GM23248 (cell line): Measurements from ENCODE around the gene TUBGCP6. TPM values are rescaled to one million over a fixed set of nuclear protein-coding genes. Genes with fewer than 3 reads are reported as not detected.
A peak's percentile ranks its signal among the peaks of the same experiment; 100 is the strongest.

ENCODE experiments used
- DNase-seq: peaks from one replicate; pipeline ENCODE4 v3.0.0-alpha.2; 2015
- H2AFZ ChIP-seq: fragments of 200-600 bp; sonication (generic); 2 replicates; pipeline ENCODE4 v1.6.1; 2016; ENCODE audit warnings: antibody characterized with exemption
- H3F3A ChIP-seq: fragments of 200-600 bp; sonication (generic); 2 replicates; pipeline ENCODE4 v1.6.1; 2016; ENCODE audit warnings: mild to moderate bottlenecking, antibody characterized with exemption, mixed run types; ENCODE audit not compliant: insufficient read depth
- H3K27ac ChIP-seq: fragments of 200-600 bp; sonication (generic); 2 replicates; pipeline ENCODE4 v1.5.1; 2016; ENCODE audit warnings: mild to moderate bottlenecking
- H3K27me3 ChIP-seq: fragments of 200-600 bp; sonication (generic); replicated peaks from 2 replicates; pipeline ENCODE4 v1.6.1; 2016; ENCODE audit warnings: mild to moderate bottlenecking; ENCODE audit not compliant: insufficient read depth
- H3K36me3 ChIP-seq: fragments of 200-600 bp; sonication (generic); 2 replicates; pipeline ENCODE4 v1.6.1; 2016; ENCODE audit warnings: low read depth, mild to moderate bottlenecking
- H3K4me1 ChIP-seq: fragments of 200-600 bp; sonication (generic); 2 replicates; pipeline ENCODE4 v1.6.1; 2016; ENCODE audit warnings: mild to moderate bottlenecking; ENCODE audit not compliant: insufficient read depth
- H3K4me2 ChIP-seq: fragments of 200-600 bp; sonication (generic); one replicate; pipeline ENCODE4 v1.6.1; 2016; ENCODE audit warnings: mild to moderate bottlenecking; ENCODE audit not compliant: unreplicated experiment
- H3K4me3 ChIP-seq: fragments of 200-600 bp; sonication (generic); 2 replicates; pipeline ENCODE4 v1.5.1; 2016; ENCODE audit warnings: mild to moderate bottlenecking
- H3K79me2 ChIP-seq: fragments of 200-600 bp; sonication (generic); 2 replicates; pipeline ENCODE4 v1.6.1; 2016; ENCODE audit warnings: mild to moderate bottlenecking; ENCODE audit not compliant: insufficient read depth
- H3K9ac ChIP-seq: fragments of 200-600 bp; sonication (generic); 2 replicates; pipeline ENCODE4 v1.6.1; 2016; ENCODE audit warnings: mild to moderate bottlenecking
- H3K9me2 ChIP-seq: fragments of 200-600 bp; sonication (generic); 2 replicates; pipeline ENCODE4 v1.6.1; 2016; ENCODE audit warnings: mixed run types, mild to moderate bottlenecking, moderate library complexity; ENCODE audit not compliant: insufficient read depth
- H3K9me3 ChIP-seq: fragments of 200-600 bp; sonication (generic); one replicate; pipeline ENCODE4 v1.6.1; 2017; ENCODE audit warnings: low read depth
- H4K20me1 ChIP-seq: fragments of 200-600 bp; sonication (generic); 2 replicates; pipeline ENCODE4 v1.6.0; 2016; ENCODE audit not compliant: insufficient read depth
- EZH2 ChIP-seq: fragments of 200-600 bp; sonication (generic); IDR thresholded peaks from 2 replicates; pipeline ENCODE4 v1.6.1; 2018; ENCODE audit warnings: antibody characterized with exemption, mild to moderate bottlenecking; ENCODE audit not compliant: insufficient read depth, poor library complexity, severe bottlenecking
- EZH2phosphoT487 ChIP-seq: fragments of 200-600 bp; sonication (generic); IDR thresholded peaks from 2 replicates; pipeline ENCODE4 v1.6.1; 2018; ENCODE audit warnings: antibody characterized with exemption, moderate library complexity, mild to moderate bottlenecking, low read depth; ENCODE audit not compliant: insufficient read depth
- WGBS, 2 experiments: methylation state at CpG; one replicate each; pipeline ENCODE4 v1.1.6; 2015 to 2017; ENCODE audit warnings: low lambda C conversion rate in 2 of 2, low coverage in 1 of 2; ENCODE audit errors: missing lambda C conversion rate in 2 of 2; 5-methylcytosine and 5-hydroxymethylcytosine counted together
- in situ Hi-C: fragments of 300-500 bp; cut with MboI; formaldehyde crosslinking; loops from 2 replicates; pipeline ENCODE4 v1.15.0; 2020
- polyA plus RNA-seq: library from polyadenylated mRNA; unstranded; fragments of >200 nt; fragmentation: Nextera tagmentation; extraction: Ambion mirVana; gene quantifications from 2 replicates; pipeline ENCODE4 v1.2.1, GENCODE V29; 2016
- total RNA-seq: library from RNA; depleted of rRNA; stranded (reverse); fragments of >200 nt; shearing (Covaris generic); gene quantifications from 2 replicates; pipeline ENCODE4 v1.2.3, GENCODE V29; 2014

Gene TUBGCP6
- total and polyA plus RNA-seq, 2 experiments from 2014 or later = 16.6 to 32.0 TPM

DNA sequence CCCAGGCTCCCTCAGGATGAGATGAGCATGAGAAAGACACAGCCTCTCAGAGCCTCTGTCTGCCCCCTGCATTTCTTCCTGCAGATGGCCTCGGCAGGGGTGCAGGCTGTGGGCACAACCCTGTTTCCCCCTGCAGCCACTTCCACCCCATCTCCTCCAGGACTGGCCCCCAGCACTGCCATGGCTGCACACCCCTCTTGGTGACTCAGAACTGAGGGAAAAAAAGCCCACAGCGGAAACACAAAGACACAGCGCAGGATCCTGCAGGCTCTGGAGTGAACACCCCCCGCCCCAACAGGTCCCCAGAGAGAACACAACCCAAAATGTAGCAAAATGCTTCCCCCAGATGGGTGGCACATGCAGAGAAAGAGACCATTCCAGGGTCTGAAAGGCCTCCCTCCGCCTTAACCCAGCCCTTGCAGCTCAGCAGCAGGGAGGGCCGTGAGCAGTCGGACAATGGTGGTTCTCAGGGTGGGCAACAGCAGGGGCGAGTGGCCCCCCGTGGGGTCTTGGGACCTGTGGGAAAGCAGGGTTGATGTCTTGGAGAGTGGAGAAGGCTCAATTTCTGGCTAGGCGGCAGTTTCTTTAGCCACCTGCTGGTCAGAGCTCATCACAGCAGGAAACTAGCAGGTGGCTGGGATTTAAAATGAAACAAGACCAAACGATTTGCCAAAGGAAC lies 8.0 kb downstream of the TUBGCP6 start:
- Histone ChIP-seq H3K9ac (no peak overlapping the region), H4K20me1 (no peaks in the 10 kb centered on the region)
- in situ Hi-C loops = no loop called here

GRCh38 chr22:50233223-50233622 lies 11.6 kb downstream of the TUBGCP6 start:
- TF ChIP-seq EZH2 = no peak
- no peak for TF ChIP-seq EZH2phosphoT487
- H4K20me1 ChIP-seq = no peaks in the 10 kb centered on the region
- no peak overlapping the region for H3K9ac ChIP-seq
- in situ Hi-C loops = no loop called here
- no peak overlapping the region for H3K4me2 ChIP-seq
- WGBS, 2 experiments = 91% methylated on average over 18 of the region's 18 CpGs
- H3K79me2 ChIP-seq = peaks cover 39% of the 10 kb centered on the region
- no peaks in the 10 kb centered on the region for H3K4me1 ChIP-seq
- no peak overlapping the region for H2AFZ ChIP-seq
- no peaks in the 10 kb centered on the region for H3K9me2 ChIP-seq
- H3K27ac ChIP-seq = no peak overlapping the region
- no peaks in the 10 kb centered on the region for H3K9me3 ChIP-seq
- no peaks in the 10 kb centered on the region for H3K36me3 ChIP-seq
- no peaks in the 10 kb centered on the region for H3K27me3 ChIP-seq
- DNase-seq = no peak
- no peaks in the 10 kb centered on the region for H3F3A ChIP-seq
- H3K4me3 ChIP-seq = no peak overlapping the region

More for the DNA sequence above, 8.0 kb downstream of the TUBGCP6 start:
- no peaks in the 10 kb centered on the region for H3K27me3 ChIP-seq
- H3K4me2 ChIP-seq = no peak overlapping the region
- H3F3A ChIP-seq = no peaks in the 10 kb centered on the region
- TF ChIP-seq EZH2phosphoT487 (no peak), EZH2 (no peak)
- no peaks in the 10 kb centered on the region for H3K9me3 ChIP-seq
- H3K4me1 ChIP-seq = peaks cover 6% of the 10 kb centered on the region; the same call in 1 of the 2 replicates
- peak; percentile 36 for DNase-seq
- H2AFZ ChIP-seq = no peak overlapping the region
- no peak overlapping the region for H3K27ac ChIP-seq
- peaks cover 71% of the 10 kb centered on the region for H3K79me2 ChIP-seq
- 65 to 74% methylated on average over 10 to 11 of the region's 11 CpGs for WGBS, 2 experiments
- no peaks in the 10 kb centered on the region for H3K36me3 ChIP-seq
- no peak overlapping the region for H3K4me3 ChIP-seq
- no peaks in the 10 kb centered on the region for H3K9me2 ChIP-seq

GRCh38 chr22:50232481-50233151 lies 12.2 kb downstream of the TUBGCP6 start:
- in situ Hi-C loops = no loop called here
- no peaks in the 10 kb centered on the region for H3K9me3 ChIP-seq
- no peaks in the 10 kb centered on the region for H4K20me1 ChIP-seq
- H2AFZ ChIP-seq = no peak overlapping the region
- WGBS, 2 experiments = 88 to 89% methylated on average over 20 of the region's 20 CpGs
- no peaks in the 10 kb centered on the region for H3K36me3 ChIP-seq
- TF ChIP-seq EZH2 = no peak
- H3K79me2 ChIP-seq = peaks cover 35% of the 10 kb centered on the region
- no peak overlapping the region for H3K4me3 ChIP-seq
- H3K4me1 ChIP-seq = no peaks in the 10 kb centered on the region
- H3F3A ChIP-seq = no peaks in the 10 kb centered on the region
- no peaks in the 10 kb centered on the region for H3K9me2 ChIP-seq
- H3K27ac ChIP-seq = no peak overlapping the region
- no peaks in the 10 kb centered on the region for H3K27me3 ChIP-seq
- H3K9ac ChIP-seq = no peak overlapping the region
- H3K4me2 ChIP-seq = no peak overlapping the region
- DNase-seq = no peak

- in situ Hi-C loops = no loop called here
These were observed 15.5 kb downstream of the TUBGCP6 start for GRCh38 chr22:50229370-50229769.

More at GRCh38 chr22:50229370-50229769, 15.5 kb downstream of the TUBGCP6 start:
- no peak for TF ChIP-seq EZH2phosphoT487
- TF ChIP-seq EZH2 = no peak
- no peaks in the 10 kb centered on the region for H3K27me3 ChIP-seq
- no peaks in the 10 kb centered on the region for H3K4me1 ChIP-seq
- H3K36me3 ChIP-seq = no peaks in the 10 kb centered on the region; the same call in 1 of the 2 replicates
- H4K20me1 ChIP-seq = no peaks in the 10 kb centered on the region
- no peak overlapping the region for H3K27ac ChIP-seq
- no peak overlapping the region for H2AFZ ChIP-seq
- peaks cover 5% of the 10 kb centered on the region; the same call in 1 of the 2 replicates for H3K79me2 ChIP-seq
- no peak for DNase-seq
- no peak overlapping the region for H3K4me2 ChIP-seq
- no peak overlapping the region for H3K9ac ChIP-seq
- no peaks in the 10 kb centered on the region for H3F3A ChIP-seq
- 87 to 93% methylated on average over 16 of the region's 16 CpGs for WGBS, 2 experiments
- H3K4me3 ChIP-seq = no peak overlapping the region
- H3K9me3 ChIP-seq = no peaks in the 10 kb centered on the region
- H3K9me2 ChIP-seq = no peaks in the 10 kb centered on the region
